K562 (cell line): ENCODE results near the gene FAM234A. TPM values are rescaled to one million over a fixed set of nuclear protein-coding genes. Genes with fewer than 3 reads are reported as not detected.

Experiments used
- ATAC-seq: fragments of 200-7000 bp; cut with Tn5 transposase; 3 replicates; pipeline ENCODE4 v1.9.1; 2020; ENCODE audit warnings: moderate library complexity
- BruUV-seq: library from RNA; stranded (reverse); fragments of 400-500 nt; replicated peaks from 2 replicates; lab custom pipeline; 2021; lab: Mats Ljungman, UMichigan
- CTCF ChIA-PET: fragments of 300-600 bp; formaldehyde crosslinking; extraction: SDS; loops from one replicate; lab custom pipeline; 2021; ENCODE audit warnings: low intra/inter-chr PET ratio; lab: Yijun Ruan, JAX
- POLR2A ChIA-PET: fragments of 300-600, 350-650 bp; sonication (Branson Sonifier 250); formaldehyde crosslinking; extraction: SDS; loops from one replicate; lab custom pipeline; 2021; ENCODE audit warnings: antibody characterized with exemption, inconsistent platforms; lab: Yijun Ruan, JAX
- DNase-seq, 4 experiments: peaks; one replicate each; pipeline versions ENCODE4 v3.0.0 to v3.0.0-alpha.2; 2011 to 2018; ENCODE audit warnings: low spot score in 3 of 4, mixed read lengths in 3 of 4; ENCODE audit errors: extremely low read depth in 1 of 4
- FAIRE-seq: peaks from 2 replicates; lab custom pipeline; 2011; peaks lifted over from hg19 to GRCh38; lab: Jason Lieb, UNC
- H2AFZ ChIP-seq: 2 replicates; pipeline ENCODE4 v1.6.0; 2011; ENCODE audit warnings: low read depth, low read length, control low read depth, inconsistent platforms
- H3K27ac ChIP-seq: fragments of 200-600 bp; 3 replicates; pipeline ENCODE4 v1.8.0; 2011; ENCODE audit warnings: low read depth, mild to moderate bottlenecking, control low read depth, inconsistent platforms, low read length, moderate library complexity, mixed read lengths; ENCODE audit errors: extremely low read depth
- H3K27me3 ChIP-seq, 2 experiments: fragments of 300-600 bp in 1 of 2; 2 replicates in 1 of 2; 3 replicates in 1 of 2; pipeline versions ENCODE4 v1.6.0 to v1.8.0; 2011; ENCODE audit warnings: inconsistent platforms in 2 of 2, low read length in 2 of 2, mild to moderate bottlenecking in 1 of 2, mixed read lengths in 1 of 2, moderate library complexity in 1 of 2; ENCODE audit not compliant: control insufficient read depth in 2 of 2, insufficient read depth in 2 of 2
- H3K36me3 ChIP-seq: fragments of 300-600 bp; 3 replicates; pipeline ENCODE4 v1.8.0; 2011; ENCODE audit warnings: mild to moderate bottlenecking, low read length, inconsistent platforms; ENCODE audit not compliant: control insufficient read depth, insufficient read depth
- H3K4me1 ChIP-seq, 2 experiments: fragments of 200-600 bp in 1 of 2; replicated peaks in 1 of 2; 2 replicates in 1 of 2; 3 replicates in 1 of 2; pipeline versions ENCODE4 v1.5.1 to v1.8.0; 2011; ENCODE audit warnings: inconsistent platforms in 2 of 2, low read length in 2 of 2, mild to moderate bottlenecking in 1 of 2, mixed read lengths in 1 of 2, moderate library complexity in 1 of 2; ENCODE audit not compliant: control insufficient read depth in 2 of 2, insufficient read depth in 2 of 2
- H3K4me2 ChIP-seq: 2 replicates; pipeline ENCODE4 v1.6.1; 2011; ENCODE audit warnings: low read length, control low read depth, inconsistent platforms, mixed read lengths; ENCODE audit not compliant: insufficient read depth
- H3K4me3 ChIP-seq: fragments of 200-600 bp; sonication (generic), shearing (Covaris generic); 2 replicates; pipeline ENCODE4 v1.5.1; 2016; ENCODE audit warnings: control low read depth, inconsistent platforms
- H3K79me2 ChIP-seq: fragments of 200-600 bp; 3 replicates; pipeline ENCODE4 v1.8.0; 2011; ENCODE audit warnings: low read length, inconsistent platforms; ENCODE audit not compliant: control insufficient read depth, insufficient read depth
- H3K9ac ChIP-seq, 2 experiments: 2 replicates each; pipeline versions ENCODE4 v1.6.0 to v1.6.1; 2011; ENCODE audit warnings: low read depth in 2 of 2, low read length in 2 of 2, control low read depth in 1 of 2, inconsistent platforms in 1 of 2, mild to moderate bottlenecking in 1 of 2, mixed read lengths in 1 of 2; ENCODE audit not compliant: insufficient read depth in 1 of 2
- H3K9me1 ChIP-seq: one replicate; pipeline ENCODE4 v1.6.0; 2011; ENCODE audit warnings: inconsistent platforms, mild to moderate bottlenecking, low read length, moderate library complexity; ENCODE audit not compliant: control insufficient read depth, insufficient read depth
- H3K9me3 ChIP-seq: replicated peaks from 2 replicates; pipeline ENCODE4 v1.5.1; 2011; ENCODE audit warnings: low read depth, low read length, inconsistent platforms; ENCODE audit not compliant: control insufficient read depth, insufficient read depth
- H4K20me1 ChIP-seq: replicated peaks from 2 replicates; pipeline ENCODE4 v1.6.1; 2011; ENCODE audit warnings: low read length, inconsistent platforms, mixed read lengths; ENCODE audit not compliant: control insufficient read depth, insufficient read depth
- MBD2 ChIP-seq: sonication (generic); IDR thresholded peaks from 2 replicates; pipeline ENCODE4 v1.6.1; 2016; ENCODE audit warnings: low read depth, borderline replicate concordance
- NCOA1 ChIP-seq: fragments of 450-650 bp; IDR thresholded peaks from 2 replicates; pipeline ENCODE4 v1.6.1; 2016; ENCODE audit warnings: low read depth
- POLR2B ChIP-seq: fragments of 450-650 bp; IDR thresholded peaks from 2 replicates; pipeline ENCODE4 v1.6.1; 2018; ENCODE audit warnings: low read depth; ENCODE audit not compliant: partially characterized antibody
- ZC3H4 ChIP-seq: sonication (generic); formaldehyde crosslinking; IDR thresholded peaks from 2 replicates; pipeline ENCODE4 v1.9.0; 2021; ENCODE audit warnings: missing genetic modification reagents, borderline replicate concordance
- WGBS: fragments of 100-300 bp; shearing (Covaris generic); methylation state at CpG from one replicate; pipeline ENCODE4 v1.1.6; 2016; ENCODE audit warnings: low coverage, mixed read lengths; ENCODE audit not compliant: insufficient coverage; ENCODE audit errors: missing lambda C conversion rate; 5-methylcytosine and 5-hydroxymethylcytosine counted together
- in situ Hi-C: fragments of 300-500 bp; cut with MboI; formaldehyde crosslinking; loops from 4 replicates; pipeline ENCODE4 v1.15.0; 2018; ENCODE audit warnings: inconsistent platforms, mixed read lengths
- intact Hi-C: fragments of 100-400 bp; cut with micrococcal nuclease; formaldehyde crosslinking; loops from 2 replicates; pipeline ENCODE4 v1.14.2; 2022
- polyA plus RNA-seq, 8 experiments: library from polyadenylated mRNA; depleted of rRNA in 4 of 8; stranded (reverse) in 5 of 8; unstranded in 3 of 8; fragments of >200 nt; fragmentation: Nextera tagmentation in 2 of 8; fragmentation: Illumina TruSeq in 1 of 8; extraction: Ambion mirVana in 2 of 8; extraction: Trizol in 1 of 8; gene quantifications; 2 replicates each; pipeline versions ENCODE4 v1.2.1 to v1.2.3, GENCODE V29; 2011 to 2014; ENCODE audit warnings: inconsistent platforms in 1 of 8, missing spikeins in 1 of 8
- total RNA-seq, 7 experiments: library from RNA; depleted of rRNA in 6 of 7; stranded (reverse); fragments of >200 nt in 6 of 7; fragmentation: Illumina TruSeq in 2 of 7; extraction: Trizol in 2 of 7; gene quantifications; 2 replicates each; pipeline versions ENCODE4 v1.2.1 to v1.2.3, GENCODE V29; 2011 to 2021; ENCODE audit warnings: low replicate concordance in 1 of 7
- TF ChIP-seq, protein P1 (sequence below): fragments of 250-450 bp; sonication (Bioruptor Pico); IDR thresholded peaks from 2 replicates; pipeline ENCODE4 v1.4.0; 2020
- TF ChIP-seq, protein P2 (sequence below): sonication (generic); formaldehyde crosslinking; IDR thresholded peaks from 2 replicates; pipeline ENCODE4 v1.8.1; 2023; ENCODE audit warnings: mild to moderate bottlenecking, missing genetic modification reagents
- TF ChIP-seq, protein P3 (sequence below): fragments of 250-450 bp; sonication (Bioruptor Pico); IDR thresholded peaks from 2 replicates; pipeline ENCODE4 v1.4.0; 2020; ENCODE audit warnings: mild to moderate bottlenecking, moderate library complexity
- TF ChIP-seq, protein P4 (sequence below): sonication (generic); formaldehyde crosslinking; IDR thresholded peaks from 2 replicates; pipeline ENCODE4 v1.8.0; 2022; ENCODE audit warnings: missing genetic modification reagents, mild to moderate bottlenecking, borderline replicate concordance

FAM234A gene
- total and polyA plus RNA-seq, 9 of the 15 experiments (the other 6 are each of a cell fraction or from before 2014, with no cell fraction given): 1.0 to 47.9 (median 15.0) TPM

- ATAC-seq: no peak
- Histone ChIP-seq H3K27me3 (no peaks in the 10 kb centered on the region; a peak in 1 of 5 replicates), H3K9me1 (no peaks in the 10 kb centered on the region), H3K79me2 (no peaks in the 10 kb centered on the region), H3K9ac (peak overlapping the region in 1 of 2 experiments; percentile 71; a peak in 1 of 4 replicates), H3K27ac (no peak overlapping the region), H3K9me3 (no peaks in the 10 kb centered on the region), H3K4me3 (no peak overlapping the region), H3K36me3 (no peaks in the 10 kb centered on the region), H3K4me2 (no peak overlapping the region), H2AFZ (no peak overlapping the region), H4K20me1 (peaks cover 3% of the 10 kb centered on the region; the same call in 1 of the 2 replicates), H3K4me1 (peaks cover 0 to 78% of the 10 kb centered on the region in 2 experiments; a peak in 2 of 5 replicates)
- TF ChIP-seq, protein P1, sequence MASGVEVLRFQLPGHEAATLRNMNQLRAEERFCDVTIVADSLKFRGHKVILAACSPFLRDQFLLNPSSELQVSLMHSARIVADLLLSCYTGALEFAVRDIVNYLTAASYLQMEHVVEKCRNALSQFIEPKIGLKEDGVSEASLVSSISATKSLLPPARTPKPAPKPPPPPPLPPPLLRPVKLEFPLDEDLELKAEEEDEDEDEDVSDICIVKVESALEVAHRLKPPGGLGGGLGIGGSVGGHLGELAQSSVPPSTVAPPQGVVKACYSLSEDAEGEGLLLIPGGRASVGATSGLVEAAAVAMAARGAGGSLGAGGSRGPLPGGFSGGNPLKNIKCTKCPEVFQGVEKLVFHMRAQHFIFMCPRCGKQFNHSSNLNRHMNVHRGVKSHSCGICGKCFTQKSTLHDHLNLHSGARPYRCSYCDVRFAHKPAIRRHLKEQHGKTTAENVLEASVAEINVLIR (CRISPR knock-in tag): no peak
- TF ChIP-seq ZC3H4 (CRISPR knock-in tag): no peak
- TF ChIP-seq, protein P2, sequence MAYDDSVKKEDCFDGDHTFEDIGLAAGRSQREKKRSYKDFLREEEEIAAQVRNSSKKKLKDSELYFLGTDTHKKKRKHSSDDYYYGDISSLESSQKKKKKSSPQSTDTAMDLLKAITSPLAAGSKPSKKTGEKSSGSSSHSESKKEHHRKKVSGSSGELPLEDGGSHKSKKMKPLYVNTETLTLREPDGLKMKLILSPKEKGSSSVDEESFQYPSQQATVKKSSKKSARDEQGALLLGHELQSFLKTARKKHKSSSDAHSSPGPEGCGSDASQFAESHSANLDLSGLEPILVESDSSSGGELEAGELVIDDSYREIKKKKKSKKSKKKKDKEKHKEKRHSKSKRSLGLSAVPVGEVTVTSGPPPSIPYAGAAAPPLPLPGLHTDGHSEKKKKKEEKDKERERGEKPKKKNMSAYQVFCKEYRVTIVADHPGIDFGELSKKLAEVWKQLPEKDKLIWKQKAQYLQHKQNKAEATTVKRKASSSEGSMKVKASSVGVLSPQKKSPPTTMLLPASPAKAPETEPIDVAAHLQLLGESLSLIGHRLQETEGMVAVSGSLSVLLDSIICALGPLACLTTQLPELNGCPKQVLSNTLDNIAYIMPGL (CRISPR knock-in tag): no peak
- TF ChIP-seq NCOA1: no peak
- TF ChIP-seq, protein P3, sequence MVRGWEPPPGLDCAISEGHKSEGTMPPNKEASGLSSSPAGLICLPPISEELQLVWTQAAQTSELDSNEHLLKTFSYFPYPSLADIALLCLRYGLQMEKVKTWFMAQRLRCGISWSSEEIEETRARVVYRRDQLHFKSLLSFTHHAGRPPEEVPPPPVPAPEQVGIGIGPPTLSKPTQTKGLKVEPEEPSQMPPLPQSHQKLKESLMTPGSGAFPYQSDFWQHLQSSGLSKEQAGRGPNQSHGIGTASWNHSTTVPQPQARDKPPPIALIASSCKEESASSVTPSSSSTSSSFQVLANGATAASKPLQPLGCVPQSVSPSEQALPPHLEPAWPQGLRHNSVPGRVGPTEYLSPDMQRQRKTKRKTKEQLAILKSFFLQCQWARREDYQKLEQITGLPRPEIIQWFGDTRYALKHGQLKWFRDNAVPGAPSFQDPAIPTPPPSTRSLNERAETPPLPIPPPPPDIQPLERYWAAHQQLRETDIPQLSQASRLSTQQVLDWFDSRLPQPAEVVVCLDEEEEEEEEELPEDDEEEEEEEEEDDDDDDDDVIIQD: no peak
- TF ChIP-seq, protein P4, sequence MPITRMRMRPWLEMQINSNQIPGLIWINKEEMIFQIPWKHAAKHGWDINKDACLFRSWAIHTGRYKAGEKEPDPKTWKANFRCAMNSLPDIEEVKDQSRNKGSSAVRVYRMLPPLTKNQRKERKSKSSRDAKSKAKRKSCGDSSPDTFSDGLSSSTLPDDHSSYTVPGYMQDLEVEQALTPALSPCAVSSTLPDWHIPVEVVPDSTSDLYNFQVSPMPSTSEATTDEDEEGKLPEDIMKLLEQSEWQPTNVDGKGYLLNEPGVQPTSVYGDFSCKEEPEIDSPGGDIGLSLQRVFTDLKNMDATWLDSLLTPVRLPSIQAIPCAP (CRISPR knock-in tag): no peak
- no peak for TF ChIP-seq POLR2B
- TF ChIP-seq MBD2: no peak
- DNase-seq: no peak
- POLR2A ChIA-PET: interaction anchor here (0.6 to 1.5 kb wide), 6 partner anchors 8 to 43 kb away, joined by 3 to 4 read pairs (median 3); no protein-coding TSS in a partner anchor
- 44% methylated on average over 25 of the region's 34 CpGs for WGBS
- CTCF ChIA-PET: no interaction called here
- in situ Hi-C loops (no loop called here), intact Hi-C loops (no loop called here)
- BruUV-seq: no TSS peak
- FAIRE-seq: no peak
These were observed 36.0 kb downstream of the FAM234A start for GRCh38 chr16:270381-271255.
